ENCODE results near the gene EYA2. TPM values are rescaled to one million over a fixed set of nuclear protein-coding genes. Genes with fewer than 3 reads are reported as not detected.

The EYA2 gene
- total RNA-seq, 2 donors from 2014 or later = 30.0 to 31.0 TPM

GRCh38 chr20:46933150-46933549 is 38.5 kb downstream of the EYA2 start:
- 77% methylated on average over 5 of the region's 5 CpGs for WGBS
- no peaks in the 10 kb centered on the region for H3K27me3 ChIP-seq (replicated peaks; ENCODE audit: insufficient read depth)
- intact Hi-C loops (cut with DNase I) = loop anchor here (10.0 kb wide), 1 partner anchor 92 kb away; no protein-coding TSS in a partner anchor
- H3K4me3 ChIP-seq = no peak overlapping the region
- H3K9me3 ChIP-seq = no peaks in the 10 kb centered on the region
- TF ChIP-seq CTCF (IDR thresholded peaks at IDR 0.05) = no peak
- TF ChIP-seq POLR2A (IDR thresholded peaks at IDR 0.05) = no peak
- TF ChIP-seq POLR2AphosphoS5 (IDR thresholded peaks at IDR 0.05) = no peak
- H3K4me1 ChIP-seq (replicated peaks) = peaks cover 2% of the 10 kb centered on the region
- no peaks in the 10 kb centered on the region for H3K36me3 ChIP-seq
- no peak for DNase-seq (ENCODE audit: low spot score)
- no peak overlapping the region for H3K27ac ChIP-seq

- Histone ChIP-seq H3K4me1 (replicated peaks) (peaks cover 3% of the 10 kb centered on the region), H3K27ac (no peak overlapping the region), H3K4me3 (no peak overlapping the region), H3K36me3 (no peaks in the 10 kb centered on the region), H3K9me3 (no peaks in the 10 kb centered on the region), H3K27me3 (replicated peaks; ENCODE audit: insufficient read depth) (no peaks in the 10 kb centered on the region)
- intact Hi-C loops (cut with DNase I) = loop anchor here (5.0 to 10.0 kb wide), 2 partner anchors 38 to 90 kb away; no protein-coding TSS in a partner anchor
- WGBS = 83% methylated on average over 4 of the region's 4 CpGs
- DNase-seq (ENCODE audit: low spot score) = no peak
- no peak for TF ChIP-seq POLR2AphosphoS5 (IDR thresholded peaks at IDR 0.05)
- TF ChIP-seq POLR2A (IDR thresholded peaks at IDR 0.05) = no peak
- no peak for TF ChIP-seq CTCF (IDR thresholded peaks at IDR 0.05)
These were observed 40.2 kb downstream of the EYA2 start for GRCh38 chr20:46934746-46935287.

- H3K27ac ChIP-seq = no peak overlapping the region
- 88% methylated on average over 9 of the region's 9 CpGs for WGBS
- DNase-seq (ENCODE audit: low spot score) = no peak
- no peak overlapping the region for H3K4me3 ChIP-seq
- H3K4me1 ChIP-seq (replicated peaks) = peaks cover 3% of the 10 kb centered on the region
- no peaks in the 10 kb centered on the region for H3K9me3 ChIP-seq
- intact Hi-C loops (cut with DNase I) = loop anchor here (5.0 to 10.0 kb wide), 2 partner anchors 38 to 89 kb away; no protein-coding TSS in a partner anchor
- no peaks in the 10 kb centered on the region for H3K36me3 ChIP-seq
- no peaks in the 10 kb centered on the region for H3K27me3 ChIP-seq (replicated peaks; ENCODE audit: insufficient read depth)
- TF ChIP-seq CTCF (IDR thresholded peaks at IDR 0.05) = no peak
- TF ChIP-seq POLR2A (IDR thresholded peaks at IDR 0.05) = no peak
These were observed 40.9 kb downstream of the EYA2 start for GRCh38 chr20:46935394-46936017.

GRCh38 chr20:46936415-46937156 is 41.9 kb downstream of the EYA2 start:
- H3K9me3 ChIP-seq = no peaks in the 10 kb centered on the region
- no peak overlapping the region for H3K4me3 ChIP-seq
- H3K36me3 ChIP-seq = no peaks in the 10 kb centered on the region
- peaks cover 3% of the 10 kb centered on the region for H3K4me1 ChIP-seq (replicated peaks)
- H3K27me3 ChIP-seq (replicated peaks; ENCODE audit: insufficient read depth) = no peaks in the 10 kb centered on the region
- H3K27ac ChIP-seq = peak overlapping the region in 1 of 2 donors; percentile 47
- WGBS = 43% methylated on average over 18 of the region's 18 CpGs
- intact Hi-C loops (cut with DNase I) = loop anchor here (5.0 to 10.0 kb wide), 2 partner anchors 39 to 88 kb away; no protein-coding TSS in a partner anchor
- DNase-seq (ENCODE audit: low spot score) = no peak
- TF ChIP-seq POLR2A (IDR thresholded peaks at IDR 0.05) (no peak), CTCF (IDR thresholded peaks at IDR 0.05) (no peak), POLR2AphosphoS5 (IDR thresholded peaks at IDR 0.05) (no peak)

All from prostate gland (tissue), 2 donors.